Measurements from ENCODE around the gene EPB41L4B.

The EPB41L4B gene

DNA sequence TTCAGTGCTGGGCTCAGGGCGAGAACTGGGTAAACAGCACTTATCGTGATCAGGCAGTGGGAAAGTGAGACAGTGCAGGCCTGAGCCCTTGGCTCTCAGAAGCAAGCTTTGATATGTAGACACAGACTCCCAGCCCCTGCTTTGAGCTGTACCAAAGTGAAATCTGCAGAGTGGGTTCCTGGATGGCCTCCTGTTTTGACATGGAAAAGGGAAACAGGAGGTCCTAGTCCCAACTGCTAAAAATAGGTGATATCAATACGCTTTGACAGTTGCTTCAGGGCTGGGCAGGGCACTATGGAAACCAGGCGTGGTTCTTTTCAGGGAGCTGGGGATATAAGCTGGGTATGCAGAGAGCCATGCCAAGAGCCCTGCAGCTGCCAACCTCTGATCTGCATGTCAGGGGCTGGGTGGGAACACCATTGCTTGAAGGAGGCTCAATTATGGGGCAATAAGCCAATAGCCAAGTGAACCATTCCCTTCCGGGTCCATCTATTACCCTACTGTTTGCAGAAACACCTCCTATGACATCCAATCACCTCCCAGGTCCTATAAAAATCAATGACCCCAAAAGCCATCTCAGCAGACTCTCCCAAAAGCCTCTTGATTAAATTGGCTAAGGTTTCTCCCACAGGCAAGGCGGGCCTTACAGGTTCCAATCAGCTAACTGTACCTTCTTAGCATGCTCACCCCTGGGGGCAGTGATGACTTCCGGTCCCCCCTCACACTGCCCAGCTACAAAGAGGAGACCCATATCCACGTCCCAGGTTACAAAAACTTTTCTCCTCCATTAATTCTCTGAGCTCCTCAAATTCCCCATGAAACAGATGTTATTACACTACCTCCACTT is 45.8 kb downstream of the EPB41L4B start:
- H3K27me3 ChIP-seq (ENCODE audit: insufficient read depth, poor library complexity, severe bottlenecking) = no peaks in the 10 kb centered on the region
- no peak overlapping the region for H3K27ac ChIP-seq (ENCODE audit: poor library complexity, severe bottlenecking)
- H3K4me3 ChIP-seq (ENCODE audit: severe bottlenecking) = no peak overlapping the region
- TF ChIP-seq, protein P1, sequence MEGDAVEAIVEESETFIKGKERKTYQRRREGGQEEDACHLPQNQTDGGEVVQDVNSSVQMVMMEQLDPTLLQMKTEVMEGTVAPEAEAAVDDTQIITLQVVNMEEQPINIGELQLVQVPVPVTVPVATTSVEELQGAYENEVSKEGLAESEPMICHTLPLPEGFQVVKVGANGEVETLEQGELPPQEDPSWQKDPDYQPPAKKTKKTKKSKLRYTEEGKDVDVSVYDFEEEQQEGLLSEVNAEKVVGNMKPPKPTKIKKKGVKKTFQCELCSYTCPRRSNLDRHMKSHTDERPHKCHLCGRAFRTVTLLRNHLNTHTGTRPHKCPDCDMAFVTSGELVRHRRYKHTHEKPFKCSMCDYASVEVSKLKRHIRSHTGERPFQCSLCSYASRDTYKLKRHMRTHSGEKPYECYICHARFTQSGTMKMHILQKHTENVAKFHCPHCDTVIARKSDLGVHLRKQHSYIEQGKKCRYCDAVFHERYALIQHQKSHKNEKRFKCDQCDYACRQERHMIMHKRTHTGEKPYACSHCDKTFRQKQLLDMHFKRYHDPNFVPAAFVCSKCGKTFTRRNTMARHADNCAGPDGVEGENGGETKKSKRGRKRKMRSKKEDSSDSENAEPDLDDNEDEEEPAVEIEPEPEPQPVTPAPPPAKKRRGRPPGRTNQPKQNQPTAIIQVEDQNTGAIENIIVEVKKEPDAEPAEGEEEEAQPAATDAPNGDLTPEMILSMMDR (IDR thresholded peaks at IDR 0.05; ENCODE audit: poor library complexity, severe bottlenecking) = no peak
- no peaks in the 10 kb centered on the region for H3K4me1 ChIP-seq (ENCODE audit: insufficient read depth, poor library complexity, severe bottlenecking)
- no peaks in the 10 kb centered on the region for H3K9me3 ChIP-seq (ENCODE audit: severe bottlenecking)
- H3K36me3 ChIP-seq (ENCODE audit: low read depth) = peaks cover 4% of the 10 kb centered on the region; the same call in 1 of the 2 replicates
- DNase-seq (ENCODE audit: low spot score) (no peak), ATAC-seq (ENCODE audit: low read depth) (no peak)

DNA sequence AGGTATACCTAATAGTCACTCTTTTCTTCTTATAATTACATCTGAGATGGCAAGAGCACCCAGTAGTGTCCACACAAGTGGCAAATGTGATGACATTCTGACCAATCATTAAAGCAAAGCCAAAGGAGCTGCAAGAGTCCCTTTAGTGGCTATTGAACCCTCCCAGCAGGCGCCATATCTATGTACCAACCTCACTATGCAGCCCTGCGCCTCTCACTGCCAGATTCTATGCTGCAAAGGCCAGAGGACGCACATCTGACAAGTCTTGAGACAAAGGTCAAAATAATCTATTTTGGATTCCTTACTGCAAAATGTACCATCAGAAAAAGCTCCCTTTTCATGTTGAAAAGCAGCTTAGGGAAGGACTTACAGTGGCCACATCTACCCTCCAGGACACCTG is 47.0 kb downstream of the EPB41L4B start:
- TF ChIP-seq, protein P1 (IDR thresholded peaks at IDR 0.05; ENCODE audit: poor library complexity, severe bottlenecking) = no peak
- H3K27me3 ChIP-seq (ENCODE audit: insufficient read depth, poor library complexity, severe bottlenecking) = no peaks in the 10 kb centered on the region
- H3K4me3 ChIP-seq (ENCODE audit: severe bottlenecking) = no peak overlapping the region
- DNase-seq (ENCODE audit: low spot score) = no peak
- H3K27ac ChIP-seq (ENCODE audit: poor library complexity, severe bottlenecking) = no peak overlapping the region
- H3K9me3 ChIP-seq (ENCODE audit: severe bottlenecking) = no peaks in the 10 kb centered on the region
- no peak for ATAC-seq (ENCODE audit: low read depth)
- H3K36me3 ChIP-seq (ENCODE audit: low read depth) = peaks cover 4% of the 10 kb centered on the region; the same call in 1 of the 2 replicates
- no peaks in the 10 kb centered on the region for H3K4me1 ChIP-seq (ENCODE audit: insufficient read depth, poor library complexity, severe bottlenecking)

DNA sequence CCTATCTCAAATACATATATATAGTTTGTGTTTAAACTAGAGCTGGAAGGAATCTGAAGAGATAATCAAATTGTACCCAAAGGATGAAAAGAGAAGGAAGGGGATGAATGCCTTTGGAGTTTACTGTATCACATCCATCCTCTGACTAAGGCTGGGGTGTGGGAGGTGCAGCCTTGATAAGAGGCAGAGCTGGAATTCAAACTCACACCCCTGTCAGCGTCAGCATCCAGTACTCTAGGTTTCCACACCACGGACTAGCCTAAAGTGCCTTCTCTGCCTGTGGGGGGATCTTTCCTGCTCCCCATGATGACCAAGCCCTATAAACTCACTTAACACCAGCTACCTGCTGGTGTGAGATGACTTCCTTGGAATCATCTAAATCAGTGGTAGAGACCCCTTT is 48.1 kb downstream of the EPB41L4B start:
- ATAC-seq (ENCODE audit: low read depth) (no peak), DNase-seq (ENCODE audit: low spot score) (no peak)
- Histone ChIP-seq H3K27me3 (ENCODE audit: insufficient read depth, poor library complexity, severe bottlenecking) (no peaks in the 10 kb centered on the region), H3K9me3 (ENCODE audit: severe bottlenecking) (no peaks in the 10 kb centered on the region), H3K36me3 (ENCODE audit: low read depth) (peaks cover 10% of the 10 kb centered on the region), H3K27ac (ENCODE audit: poor library complexity, severe bottlenecking) (no peak overlapping the region), H3K4me3 (ENCODE audit: severe bottlenecking) (no peak overlapping the region), H3K4me1 (ENCODE audit: insufficient read depth, poor library complexity, severe bottlenecking) (no peaks in the 10 kb centered on the region)
- TF ChIP-seq, protein P1 (IDR thresholded peaks at IDR 0.05; ENCODE audit: poor library complexity, severe bottlenecking) = no peak

DNA sequence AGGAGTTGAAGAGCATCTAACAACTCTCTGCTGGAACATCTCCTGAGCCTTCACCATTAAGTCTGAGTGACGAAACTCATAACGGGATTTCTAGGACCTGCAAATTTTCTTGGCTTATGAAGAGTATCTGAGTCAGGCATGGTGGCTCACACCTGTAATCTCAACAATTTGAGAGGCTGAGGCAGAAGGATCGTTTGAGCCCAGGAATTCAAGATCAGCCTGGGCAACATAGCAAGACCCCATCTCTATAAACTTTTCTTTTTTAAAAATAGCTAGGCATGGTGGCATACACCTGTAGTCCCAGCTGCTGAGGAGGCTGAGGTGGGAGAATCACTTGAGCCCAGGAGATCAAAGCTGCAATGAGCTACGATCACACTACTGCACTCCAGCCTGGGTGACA is 48.8 kb downstream of the EPB41L4B start:
- no peak for ATAC-seq (ENCODE audit: low read depth)
- Histone ChIP-seq H3K36me3 (ENCODE audit: low read depth) (peaks cover 17% of the 10 kb centered on the region), H3K27ac (ENCODE audit: poor library complexity, severe bottlenecking) (no peak overlapping the region), H3K9me3 (ENCODE audit: severe bottlenecking) (peaks cover 2% of the 10 kb centered on the region), H3K4me3 (ENCODE audit: severe bottlenecking) (no peak overlapping the region), H3K27me3 (ENCODE audit: insufficient read depth, poor library complexity, severe bottlenecking) (no peaks in the 10 kb centered on the region), H3K4me1 (ENCODE audit: insufficient read depth, poor library complexity, severe bottlenecking) (no peaks in the 10 kb centered on the region)
- DNase-seq (ENCODE audit: low spot score) = no peak
- TF ChIP-seq, protein P1 (IDR thresholded peaks at IDR 0.05; ENCODE audit: poor library complexity, severe bottlenecking) = no peak

Measured in RWPE2 (cell line).